ENCODE results near the gene RNF13.
A peak's percentile ranks its signal among the peaks of the same experiment; 100 is the strongest.
"Not testable (repeated sequence)": the region's sequence is repeated elsewhere in the genome, so short reads cannot be mapped to it uniquely, and the experiment has no call there.

Gene RNF13

DNA sequence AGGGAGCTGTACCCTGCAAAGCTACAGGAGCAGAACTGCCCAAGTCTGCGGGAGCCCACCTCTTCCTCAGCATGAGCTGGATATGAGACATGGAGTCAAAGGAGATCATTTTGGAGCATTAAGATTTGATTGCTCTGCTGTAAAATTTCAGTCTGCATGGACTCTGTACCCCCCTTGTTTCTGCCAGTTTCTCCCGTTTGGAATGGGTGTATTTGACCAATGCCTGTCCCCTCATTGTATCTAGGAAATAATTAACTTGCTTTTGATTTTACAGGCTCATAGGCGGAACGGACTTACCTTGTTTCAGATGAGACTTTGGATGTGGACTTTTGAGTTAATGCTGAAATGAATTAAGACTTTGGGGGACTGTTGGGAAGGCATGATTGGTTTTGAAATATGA is 18.3 kb downstream of the RNF13 start:
- in situ Hi-C loops (cut with MboI; ENCODE audit: low pct_unique_long_range_greater_than_20kb, low sequenced_read_pairs): no loop called here
- no peak for DNase-seq

- no peak for DNase-seq
- in situ Hi-C loops (cut with MboI; ENCODE audit: low pct_unique_long_range_greater_than_20kb, low sequenced_read_pairs): no loop called here
Measured at GRCh38 chr3:149832086-149832485, 19.1 kb downstream of the RNF13 start.

GRCh38 chr3:149833241-149833640 is 20.2 kb downstream of the RNF13 start:
- in situ Hi-C loops (cut with MboI; ENCODE audit: low pct_unique_long_range_greater_than_20kb, low sequenced_read_pairs): no loop called here
- no peak for DNase-seq

DNA sequence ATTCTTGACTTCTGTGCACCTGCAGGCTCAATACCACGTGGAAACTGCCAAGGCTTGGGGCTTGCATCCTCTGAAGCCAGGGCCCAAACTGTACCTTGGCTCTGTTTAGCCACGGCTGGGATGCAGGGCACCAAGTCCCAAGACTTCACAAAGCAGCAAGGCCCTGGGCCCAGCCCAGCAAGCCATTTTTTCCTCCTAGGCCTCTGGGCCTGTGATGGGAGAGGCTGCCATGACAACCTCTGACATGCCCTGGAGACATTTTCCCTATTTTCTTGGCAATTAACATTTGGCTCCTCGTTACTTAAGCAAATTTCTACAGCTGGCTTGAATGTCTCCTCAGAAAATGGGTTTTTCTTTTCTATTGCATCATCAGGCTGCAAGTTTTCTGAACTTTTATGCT is 25.5 kb downstream of the RNF13 start:
- in situ Hi-C loops (cut with MboI; ENCODE audit: low pct_unique_long_range_greater_than_20kb, low sequenced_read_pairs): not testable (repeated sequence)

DNA sequence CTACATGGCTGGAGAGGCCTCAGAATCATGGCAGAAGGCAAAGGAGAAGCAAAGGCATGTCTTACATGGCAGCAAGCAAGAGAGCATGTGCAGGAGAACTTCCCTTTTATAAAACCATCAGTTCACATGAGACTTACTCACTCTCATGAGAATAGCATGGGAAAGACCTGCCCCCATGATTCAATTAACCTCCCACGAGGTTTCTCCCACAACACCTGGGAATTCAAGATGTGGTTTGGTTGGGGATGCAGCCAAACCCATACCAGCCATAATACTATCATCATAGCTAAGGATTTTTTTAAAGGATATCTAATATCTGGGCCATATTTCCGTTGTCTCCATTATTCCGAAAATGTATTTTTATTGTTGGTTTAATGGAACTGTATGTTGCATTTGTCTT is 26.5 kb downstream of the RNF13 start:
- DNase-seq; in situ Hi-C loops (cut with MboI; ENCODE audit: low pct_unique_long_range_greater_than_20kb, low sequenced_read_pairs): not testable (repeated sequence)

More for the DNA sequence above, 25.5 kb downstream of the RNF13 start:
- not testable (repeated sequence) for DNase-seq

DNA sequence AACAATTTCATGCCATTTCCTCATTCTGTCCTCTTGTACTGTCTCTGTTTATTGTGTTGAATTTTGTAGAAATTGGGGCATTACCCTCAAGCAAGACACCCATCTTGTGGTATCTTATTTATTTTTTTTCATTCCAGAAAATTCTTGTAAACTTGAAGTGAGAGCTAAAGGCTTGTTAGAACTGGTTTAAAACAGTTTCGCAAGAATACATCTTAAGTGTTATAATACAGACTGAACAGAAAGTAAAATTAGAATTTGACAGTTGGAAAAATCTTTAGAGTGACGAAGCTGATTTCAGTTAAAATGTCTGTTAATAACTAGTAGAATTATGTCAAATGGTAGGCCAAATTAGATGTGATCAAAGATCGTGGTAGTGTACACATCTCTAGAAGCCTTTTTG is 26.9 kb downstream of the RNF13 start:
- DNase-seq: no peak
- in situ Hi-C loops (cut with MboI; ENCODE audit: low pct_unique_long_range_greater_than_20kb, low sequenced_read_pairs): no loop called here

- in situ Hi-C loops (cut with MboI; ENCODE audit: low pct_unique_long_range_greater_than_20kb, low sequenced_read_pairs): no loop called here
- DNase-seq: no peak
Measured at GRCh38 chr3:149843502-149843901, 30.5 kb downstream of the RNF13 start.

DNA sequence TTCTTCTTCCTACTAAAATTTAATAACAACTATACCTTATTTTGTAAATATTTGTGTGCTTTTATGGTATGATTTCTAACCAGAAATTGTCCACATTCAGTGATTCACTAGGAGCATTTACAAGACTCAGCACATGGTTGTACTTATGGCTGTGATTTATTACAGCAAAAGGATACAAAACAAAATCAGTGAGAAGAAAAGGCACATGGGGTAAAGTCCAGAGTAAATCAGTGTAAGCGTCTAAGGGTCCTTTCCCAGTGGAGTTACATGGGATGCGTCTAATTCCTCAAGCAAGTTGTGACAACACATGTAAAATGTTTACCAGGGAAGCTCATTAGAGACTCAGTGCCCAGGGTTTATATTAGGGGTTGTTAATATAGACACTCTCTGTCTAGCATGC is 31.1 kb downstream of the RNF13 start:
- DNase-seq: no peak
- in situ Hi-C loops (cut with MboI; ENCODE audit: low pct_unique_long_range_greater_than_20kb, low sequenced_read_pairs): no loop called here

GRCh38 chr3:149845570-149846244 is 32.7 kb downstream of the RNF13 start:
- no peak for DNase-seq
- in situ Hi-C loops (cut with MboI; ENCODE audit: low pct_unique_long_range_greater_than_20kb, low sequenced_read_pairs): no loop called here

- in situ Hi-C loops (cut with MboI; ENCODE audit: low pct_unique_long_range_greater_than_20kb, low sequenced_read_pairs): no loop called here
Measured at GRCh38 chr3:149848238-149848637, 35.2 kb downstream of the RNF13 start.

GRCh38 chr3:149848688-149849087 is 35.7 kb downstream of the RNF13 start:
- in situ Hi-C loops (cut with MboI; ENCODE audit: low pct_unique_long_range_greater_than_20kb, low sequenced_read_pairs): no loop called here
- DNase-seq: no peak

More at GRCh38 chr3:149848238-149848637, 35.2 kb downstream of the RNF13 start:
- peak; percentile 20 for DNase-seq

- DNase-seq: no peak
- in situ Hi-C loops (cut with MboI; ENCODE audit: low pct_unique_long_range_greater_than_20kb, low sequenced_read_pairs): no loop called here
Measured at GRCh38 chr3:149850787-149851584, 38.0 kb downstream of the RNF13 start.

- in situ Hi-C loops (cut with MboI; ENCODE audit: low pct_unique_long_range_greater_than_20kb, low sequenced_read_pairs): no loop called here
- no peak for DNase-seq
Measured at GRCh38 chr3:149858911-149859310, 45.9 kb downstream of the RNF13 start.

DNA sequence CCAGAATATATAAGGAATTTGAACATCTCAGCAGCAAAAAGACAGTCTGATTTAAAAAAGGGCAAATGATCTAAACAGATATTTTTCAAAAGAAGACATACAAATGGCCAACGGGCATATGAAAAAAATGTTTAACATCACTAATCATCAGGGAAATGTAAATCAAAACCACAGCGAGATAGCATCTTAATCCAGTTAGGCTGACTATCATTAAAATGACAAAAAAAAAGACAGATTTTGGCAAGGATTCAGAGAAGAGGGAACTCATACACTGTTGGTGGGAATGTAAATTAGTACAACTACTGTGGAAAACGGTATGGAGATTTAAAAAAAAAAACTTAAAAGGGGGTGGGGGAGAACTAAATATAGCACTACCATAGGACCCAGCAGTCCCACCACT is 47.9 kb downstream of the RNF13 start:
- in situ Hi-C loops (cut with MboI; ENCODE audit: low pct_unique_long_range_greater_than_20kb, low sequenced_read_pairs): no loop called here
- DNase-seq: no peak

GRCh38 chr3:149867563-149867962 is 54.5 kb downstream of the RNF13 start:
- DNase-seq: no peak
- in situ Hi-C loops (cut with MboI; ENCODE audit: low pct_unique_long_range_greater_than_20kb, low sequenced_read_pairs): no loop called here

DNA sequence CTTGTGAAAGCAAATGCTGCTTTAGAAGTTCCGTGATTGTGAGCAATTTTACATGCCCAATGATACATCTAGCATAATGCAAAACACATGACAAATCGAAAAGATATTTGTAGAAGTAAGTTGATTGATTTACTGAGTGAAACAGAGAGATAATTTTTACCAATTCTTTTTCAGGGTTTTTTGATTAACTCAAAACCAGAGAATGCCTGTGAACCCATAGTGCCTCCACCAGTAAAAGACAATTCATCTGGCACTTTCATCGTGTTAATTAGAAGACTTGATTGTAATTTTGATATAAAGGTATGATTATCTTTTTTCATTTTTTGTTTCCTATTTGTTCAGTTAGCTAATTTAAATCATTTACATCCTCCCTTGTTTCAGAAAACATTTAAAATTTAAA is 58.8 kb downstream of the RNF13 start:
- in situ Hi-C loops (cut with MboI; ENCODE audit: low pct_unique_long_range_greater_than_20kb, low sequenced_read_pairs): no loop called here
- DNase-seq: no peak

DNA sequence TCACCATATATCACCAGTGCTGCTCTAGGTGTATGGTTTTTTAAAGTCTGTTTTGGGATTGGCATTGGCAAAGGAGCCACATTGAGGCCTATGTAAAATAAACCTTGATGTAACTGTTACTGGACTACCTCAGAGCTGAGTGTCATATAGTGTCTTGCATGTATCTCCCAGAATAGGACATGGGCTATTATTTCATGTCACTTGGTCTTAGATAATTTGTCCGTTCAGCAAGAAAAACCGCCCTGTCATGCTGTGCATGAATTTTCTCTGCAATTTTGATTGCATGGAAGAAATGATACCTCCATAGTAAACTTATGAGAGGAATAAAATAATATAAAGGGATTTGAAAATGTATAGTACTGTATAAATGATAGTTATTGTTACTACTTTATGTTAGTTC is 59.6 kb downstream of the RNF13 start:
- in situ Hi-C loops (cut with MboI; ENCODE audit: low pct_unique_long_range_greater_than_20kb, low sequenced_read_pairs): no loop called here
- no peak for DNase-seq

GRCh38 chr3:149877668-149878067 is 64.7 kb downstream of the RNF13 start:
- no peak for DNase-seq
- in situ Hi-C loops (cut with MboI; ENCODE audit: low pct_unique_long_range_greater_than_20kb, low sequenced_read_pairs): no loop called here

GRCh38 chr3:149879872-149880271 is 66.9 kb downstream of the RNF13 start:
- DNase-seq: peak; percentile 65
- in situ Hi-C loops (cut with MboI; ENCODE audit: low pct_unique_long_range_greater_than_20kb, low sequenced_read_pairs): no loop called here

- in situ Hi-C loops (cut with MboI; ENCODE audit: low pct_unique_long_range_greater_than_20kb, low sequenced_read_pairs): no loop called here
- DNase-seq: peak; percentile 40
Measured at GRCh38 chr3:149881879-149882278, 68.9 kb downstream of the RNF13 start.

- in situ Hi-C loops (cut with MboI; ENCODE audit: low pct_unique_long_range_greater_than_20kb, low sequenced_read_pairs): no loop called here
- no peak for DNase-seq
Measured at GRCh38 chr3:149883134-149883533, 70.1 kb downstream of the RNF13 start.

All from KBM-7 (cell line).